OCI-LY1 (cell line): ENCODE measurements around the gene MYRF.

Experiments used
- EZH2 ChIP-seq: fragments of 200-600 bp; sonication (generic), shearing (Covaris generic); IDR thresholded peaks from 2 replicates; pipeline ENCODE4 v1.8.0; 2017; ENCODE audit warnings: borderline replicate concordance, mixed run types, mild to moderate bottlenecking, antibody characterized with exemption, low read length, moderate library complexity, mixed read lengths
- TF ChIP-seq, protein P1 (sequence below): fragments of 200-600 bp; sonication (generic), shearing (Covaris generic); IDR thresholded peaks from 2 replicates; pipeline ENCODE4 v1.5.1; 2017; ENCODE audit warnings: mild to moderate bottlenecking, antibody characterized with exemption, low read length, moderate library complexity, mixed read lengths

DNA sequence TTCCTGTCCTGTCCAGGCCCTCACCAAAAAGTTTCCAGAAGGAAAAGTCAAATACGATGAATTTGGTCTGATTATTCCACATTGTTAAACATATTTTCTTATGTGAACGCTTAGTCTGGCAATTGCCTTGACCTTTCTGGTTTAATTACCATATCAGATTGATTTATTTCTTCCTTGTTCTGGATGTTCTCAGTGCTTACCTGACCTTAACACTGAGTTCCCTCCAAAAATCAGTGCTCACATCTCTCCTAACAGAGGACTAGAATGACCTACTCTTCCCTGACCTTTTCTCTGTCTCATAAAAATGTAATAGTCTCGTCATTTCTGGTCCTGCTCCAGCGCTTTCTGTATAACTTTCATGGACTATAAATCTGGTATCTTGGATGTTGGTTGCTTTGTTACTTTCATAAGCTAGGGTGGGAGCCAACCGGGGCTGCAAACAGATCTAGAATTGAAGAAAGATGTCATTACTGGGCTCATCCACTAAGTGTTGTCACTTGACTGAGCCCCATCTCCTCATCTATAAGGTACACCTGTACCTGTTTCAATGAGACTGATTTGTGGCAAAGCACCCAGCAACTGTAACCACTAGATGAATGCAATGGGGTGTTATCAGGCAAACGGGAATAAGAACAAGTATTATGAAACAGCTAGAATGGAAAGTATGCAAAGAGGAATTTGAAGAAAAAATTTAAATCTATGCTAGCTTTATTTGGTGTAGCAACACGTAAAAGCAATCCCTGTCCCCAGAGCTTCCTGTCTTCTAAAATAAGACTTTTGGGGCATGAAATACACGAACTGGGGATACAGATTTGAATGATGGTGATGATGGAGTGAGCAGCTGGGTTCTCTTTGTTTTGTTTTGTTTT, 78.0 kb downstream of the MYRF start:
- TF ChIP-seq, protein P1, sequence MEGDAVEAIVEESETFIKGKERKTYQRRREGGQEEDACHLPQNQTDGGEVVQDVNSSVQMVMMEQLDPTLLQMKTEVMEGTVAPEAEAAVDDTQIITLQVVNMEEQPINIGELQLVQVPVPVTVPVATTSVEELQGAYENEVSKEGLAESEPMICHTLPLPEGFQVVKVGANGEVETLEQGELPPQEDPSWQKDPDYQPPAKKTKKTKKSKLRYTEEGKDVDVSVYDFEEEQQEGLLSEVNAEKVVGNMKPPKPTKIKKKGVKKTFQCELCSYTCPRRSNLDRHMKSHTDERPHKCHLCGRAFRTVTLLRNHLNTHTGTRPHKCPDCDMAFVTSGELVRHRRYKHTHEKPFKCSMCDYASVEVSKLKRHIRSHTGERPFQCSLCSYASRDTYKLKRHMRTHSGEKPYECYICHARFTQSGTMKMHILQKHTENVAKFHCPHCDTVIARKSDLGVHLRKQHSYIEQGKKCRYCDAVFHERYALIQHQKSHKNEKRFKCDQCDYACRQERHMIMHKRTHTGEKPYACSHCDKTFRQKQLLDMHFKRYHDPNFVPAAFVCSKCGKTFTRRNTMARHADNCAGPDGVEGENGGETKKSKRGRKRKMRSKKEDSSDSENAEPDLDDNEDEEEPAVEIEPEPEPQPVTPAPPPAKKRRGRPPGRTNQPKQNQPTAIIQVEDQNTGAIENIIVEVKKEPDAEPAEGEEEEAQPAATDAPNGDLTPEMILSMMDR = no peak
- TF ChIP-seq EZH2 = no peak
